B cell (primary cell): ENCODE results near the gene GRIA3. TPM values are rescaled to one million over a fixed set of nuclear protein-coding genes. Genes with fewer than 3 reads are reported as not detected.

ENCODE experiments used
- ATAC-seq: fragments of 200-7000 bp; cut with Tn5 transposase; one replicate; pipeline ENCODE4 v1.10.0; 2021; ENCODE audit warnings: low read depth, mild to moderate bottlenecking, moderate number of reproducible peaks, moderate library complexity
- CTCF ChIA-PET: fragments of 350-600 bp; sonication (Branson Sonifier 250); formaldehyde crosslinking; loops from one replicate; lab custom pipeline; 2021; ENCODE audit warnings: antibody characterized with exemption, inconsistent platforms; lab: Charles Lee
- POLR2A ChIA-PET: fragments of 350-600 bp; sonication (Branson Sonifier 250); formaldehyde crosslinking; loops from one replicate; lab custom pipeline; 2021; ENCODE audit warnings: antibody characterized with exemption; lab: Charles Lee
- DNase-seq: peaks from one replicate; pipeline ENCODE4 v3.0.0; 2013
- H2AFZ ChIP-seq: 2 replicates; pipeline ENCODE4 v1.6.1; 2012; ENCODE audit warnings: mild to moderate bottlenecking, low read depth, low read length; ENCODE audit not compliant: insufficient read depth, poor library complexity, severe bottlenecking
- H3K27ac ChIP-seq, 2 donors: 1 replicate in 1 of 2; 2 replicates in 1 of 2; pipeline ENCODE4 v1.5.1; 2012 to 2013; ENCODE audit warnings: low read length in 2 of 2, mild to moderate bottlenecking in 2 of 2, moderate library complexity in 1 of 2
- H3K27me3 ChIP-seq, 4 experiments: fragments of 200-600 bp in 1 of 4; sonication (generic) in 1 of 4; replicated peaks in 1 of 4; 1 replicate in 2 of 4; 2 replicates in 2 of 4; pipeline versions ENCODE4 v1.6.1 to v1.7.0; 2013 to 2016; ENCODE audit warnings: low read length in 3 of 4, mild to moderate bottlenecking in 2 of 4, mixed read lengths in 1 of 4, moderate library complexity in 1 of 4; ENCODE audit not compliant: insufficient read depth in 4 of 4, control insufficient read depth in 3 of 4; ENCODE audit errors: control extremely low read depth in 1 of 4
- H3K36me3 ChIP-seq, 2 experiments: replicated peaks in 1 of 2; 1 replicate in 1 of 2; 2 replicates in 1 of 2; pipeline versions ENCODE4 v1.6.1 to v1.7.1; 2013; ENCODE audit warnings: low read length in 1 of 2; ENCODE audit not compliant: insufficient read depth in 2 of 2, control insufficient read depth in 1 of 2; ENCODE audit errors: control extremely low read depth in 1 of 2, extremely low read depth in 1 of 2
- H3K4me1 ChIP-seq, 2 donors: fragments of 200-600 bp in 1 of 2; sonication (generic) in 1 of 2; 1 replicate in 1 of 2; 2 replicates in 1 of 2; pipeline versions ENCODE4 v1.5.1 to v1.6.1; 2013 to 2017; ENCODE audit warnings: low read length in 2 of 2; ENCODE audit not compliant: control insufficient read depth in 2 of 2, insufficient read depth in 2 of 2
- H3K4me2 ChIP-seq: replicated peaks from 2 replicates; pipeline ENCODE3; 2012; ENCODE audit warnings: mild to moderate bottlenecking, low read depth, low read length; ENCODE audit not compliant: poor library complexity, severe bottlenecking
- H3K4me3 ChIP-seq, 5 experiments: fragments of 200-600 bp in 1 of 5; sonication (generic) in 1 of 5; 1 replicate in 3 of 5; 2 replicates in 2 of 5; pipeline versions ENCODE4 v1.5.1 to v1.7.0; 2011 to 2016; ENCODE audit warnings: low read length in 4 of 5, mild to moderate bottlenecking in 4 of 5, low read depth in 2 of 5, control low read depth in 1 of 5, moderate library complexity in 1 of 5; ENCODE audit not compliant: insufficient read depth in 1 of 5; ENCODE audit errors: control extremely low read depth in 1 of 5, extremely low read depth in 1 of 5
- H3K79me2 ChIP-seq: fragments of 200-600 bp; sonication (generic); one replicate; pipeline ENCODE4 v1.6.0; 2016; ENCODE audit warnings: low read length; ENCODE audit not compliant: control insufficient read depth, insufficient read depth
- H3K9ac ChIP-seq: fragments of 200-600 bp; sonication (generic); 2 replicates; pipeline ENCODE4 v1.6.1; 2017; ENCODE audit warnings: mild to moderate bottlenecking, low read length, moderate library complexity
- H3K9me3 ChIP-seq, 3 donors: one replicate each; pipeline versions ENCODE4 v1.6.1 to v1.7.1; 2013; ENCODE audit warnings: low read length in 2 of 3; ENCODE audit not compliant: control insufficient read depth in 2 of 3, insufficient read depth in 1 of 3; ENCODE audit errors: control extremely low read depth in 1 of 3
- H4K20me1 ChIP-seq: 2 replicates; pipeline ENCODE4 v1.6.0; 2012; ENCODE audit warnings: mild to moderate bottlenecking, low read length; ENCODE audit not compliant: insufficient read depth, control insufficient read depth, poor library complexity, severe bottlenecking
- H3K27ac Mint-ChIP-seq: one replicate; pipeline ENCODE4 v1.8.0; 2021; ENCODE audit warnings: mixed read lengths
- H3K27me3 Mint-ChIP-seq: one replicate; pipeline ENCODE4 v1.8.0; 2021; ENCODE audit warnings: mixed read lengths
- H3K4me1 Mint-ChIP-seq: one replicate; pipeline ENCODE4 v1.8.0; 2021; ENCODE audit warnings: mixed read lengths
- H3K4me3 Mint-ChIP-seq: one replicate; pipeline ENCODE4 v1.8.0; 2021; ENCODE audit warnings: mixed read lengths
- H3K9me3 Mint-ChIP-seq: one replicate; pipeline ENCODE4 v1.8.0; 2022; ENCODE audit warnings: mixed read lengths; ENCODE audit not compliant: insufficient read depth
- CTCF ChIP-seq: fragments of 200-600 bp; IDR thresholded peaks from one replicate; pipeline ENCODE4 v1.8.0; 2022; ENCODE audit warnings: antibody characterized with exemption, mild to moderate bottlenecking
- EZH2 ChIP-seq: IDR thresholded peaks from 2 replicates; pipeline ENCODE4 v1.6.1; 2012; ENCODE audit warnings: borderline replicate concordance, low read depth, mild to moderate bottlenecking, moderate library complexity, low read length; ENCODE audit not compliant: insufficient read depth, poor library complexity, severe bottlenecking
- WGBS: methylation state at CpG from one replicate; pipeline ENCODE4 v1.1.5; 2013; ENCODE audit warnings: missing lambda C conversion rate; ENCODE audit not compliant: insufficient coverage; 5-methylcytosine and 5-hydroxymethylcytosine counted together
- intact Hi-C: fragments of 100-400 bp; cut with micrococcal nuclease; formaldehyde crosslinking; loops from one replicate; pipeline ENCODE4 v1.10.0; 2022
- polyA plus RNA-seq: library from polyadenylated mRNA; depleted of rRNA; stranded (reverse); fragments of >200 nt; gene quantifications from 2 replicates; pipeline ENCODE4 v1.2.3, GENCODE V29; 2012
- total RNA-seq, 2 donors: library from RNA; stranded (reverse); fragments of 120-200 nt in 1 of 2; gene quantifications; 1 replicate in 1 of 2; 2 replicates in 1 of 2; pipeline versions ENCODE4 v1.2.3 to v1.2.4, GENCODE V29; 2013 to 2022

The GRIA3 gene
- total and polyA plus RNA-seq, 2 donors (not counting 1 experiment from before 2014, with no cell fraction given): not detected

GRCh38 chrX:123475068-123475724, 291.1 kb downstream of the GRIA3 start:
- H3K27me3 ChIP-seq: peaks cover 0 to 2% (median 0%) of the 10 kb centered on the region in 4 experiments
- no peak overlapping the region for H3K9ac ChIP-seq
- DNase-seq (no peak), ATAC-seq (no peak)
- no peaks in the 10 kb centered on the region for H3K79me2 ChIP-seq
- H3K36me3 ChIP-seq: no peaks in the 10 kb centered on the region
- H3K4me2 ChIP-seq: no peak overlapping the region
- no peak overlapping the region for H3K4me3 ChIP-seq
- CTCF ChIA-PET: no interaction called here
- POLR2A ChIA-PET: no interaction called here
- Mint-ChIP-seq H3K27ac (no peak overlapping the region), H3K9me3 (no peaks in the 10 kb centered on the region), H3K4me1 (no peaks in the 10 kb centered on the region), H3K4me3 (no peak overlapping the region), H3K27me3 (no peaks in the 10 kb centered on the region)
- no CpG with 5 or more reads among the region's 2 CpGs for WGBS
- no peak overlapping the region for H3K27ac ChIP-seq
- TF ChIP-seq EZH2: no peak
- no peak for TF ChIP-seq CTCF
- no peaks in the 10 kb centered on the region for H3K9me3 ChIP-seq
- no peaks in the 10 kb centered on the region for H4K20me1 ChIP-seq
- no peaks in the 10 kb centered on the region for H3K4me1 ChIP-seq
- H2AFZ ChIP-seq: no peak overlapping the region
- intact Hi-C loops: no loop called here

GRCh38 chrX:123476611-123477219, 292.6 kb downstream of the GRIA3 start:
- intact Hi-C loops: no loop called here
- H3K27ac ChIP-seq: no peak overlapping the region
- H3K9me3 Mint-ChIP-seq: no peaks in the 10 kb centered on the region
- ChIA-PET CTCF (no interaction called here), POLR2A (no interaction called here)
- no peaks in the 10 kb centered on the region for H3K79me2 ChIP-seq
- no peak overlapping the region for H3K9ac ChIP-seq
- H3K27me3 ChIP-seq: no peaks in the 10 kb centered on the region
- no peak overlapping the region for H3K4me3 ChIP-seq
- no peaks in the 10 kb centered on the region for H3K36me3 ChIP-seq
- H3K4me1 Mint-ChIP-seq: no peaks in the 10 kb centered on the region
- no peaks in the 10 kb centered on the region for H3K9me3 ChIP-seq
- no peaks in the 10 kb centered on the region for H3K27me3 Mint-ChIP-seq
- no peak for TF ChIP-seq EZH2
- no peak for TF ChIP-seq CTCF
- H2AFZ ChIP-seq: no peak overlapping the region
- 92% methylated on average over 2 of the region's 5 CpGs for WGBS
- no peaks in the 10 kb centered on the region for H4K20me1 ChIP-seq
- no peak overlapping the region for H3K27ac Mint-ChIP-seq
- DNase-seq (no peak), ATAC-seq (no peak)
- H3K4me1 ChIP-seq: no peaks in the 10 kb centered on the region
- H3K4me2 ChIP-seq: no peak overlapping the region
- no peak overlapping the region for H3K4me3 Mint-ChIP-seq
